ENCODE results near the gene UQCC2.
A peak's percentile ranks its signal among the peaks of the same experiment; 100 is the strongest.

UQCC2 gene

DNA sequence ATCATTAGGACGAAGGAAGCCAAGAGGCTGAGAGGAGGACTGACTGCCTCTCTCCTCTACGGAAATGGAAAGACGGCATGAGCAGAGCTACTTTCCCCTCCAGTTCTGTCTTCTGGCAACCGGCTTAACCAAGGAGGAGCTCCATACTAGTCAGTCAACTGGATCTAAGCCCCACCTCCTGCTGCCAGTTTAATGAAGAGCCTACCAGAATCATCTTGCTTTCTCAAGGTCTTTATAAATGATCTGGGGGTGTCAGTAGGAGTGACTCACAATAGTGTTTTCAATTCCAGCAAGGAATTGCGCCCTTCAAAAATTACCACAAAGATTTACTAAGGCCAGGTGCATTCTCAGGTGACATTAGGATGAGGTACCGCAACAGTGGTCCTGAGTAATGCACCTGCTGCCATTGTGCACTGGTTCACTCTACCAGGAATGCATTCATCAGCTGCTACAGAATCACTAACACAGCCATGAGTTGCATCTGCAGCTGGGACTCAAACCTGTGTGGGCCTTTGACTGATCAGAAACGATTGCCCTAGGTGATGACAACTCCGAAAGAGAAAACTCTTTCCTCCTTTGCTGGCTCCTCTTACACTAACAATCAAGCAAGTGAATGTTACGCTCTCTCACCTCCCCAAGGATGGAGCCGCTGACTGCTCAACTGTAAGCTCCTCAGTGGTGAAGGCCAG is 2.8 kb downstream of the UQCC2 start:
- H3K36me3 ChIP-seq (ENCODE audit: control insufficient read depth, insufficient read depth, low read length): no peaks in the 10 kb centered on the region
- H3K27me3 ChIP-seq (replicated peaks; ENCODE audit: control insufficient read depth, insufficient read depth, low read length, poor library complexity, severe bottlenecking): no peaks in the 10 kb centered on the region
- H3K4me3 ChIP-seq (ENCODE audit: insufficient read depth, low read depth, low read length, poor library complexity, severe bottlenecking): no peak overlapping the region
- DNase-seq: no peak
- no peak overlapping the region for H3K27ac ChIP-seq (ENCODE audit: insufficient read depth, low read length, poor library complexity, severe bottlenecking)
- H3K4me1 ChIP-seq (ENCODE audit: control insufficient read depth, insufficient read depth, low read length, poor library complexity, severe bottlenecking): peaks cover 16% of the 10 kb centered on the region
- no peaks in the 10 kb centered on the region for H3K9me3 ChIP-seq (ENCODE audit: control insufficient read depth, low read length)

DNA sequence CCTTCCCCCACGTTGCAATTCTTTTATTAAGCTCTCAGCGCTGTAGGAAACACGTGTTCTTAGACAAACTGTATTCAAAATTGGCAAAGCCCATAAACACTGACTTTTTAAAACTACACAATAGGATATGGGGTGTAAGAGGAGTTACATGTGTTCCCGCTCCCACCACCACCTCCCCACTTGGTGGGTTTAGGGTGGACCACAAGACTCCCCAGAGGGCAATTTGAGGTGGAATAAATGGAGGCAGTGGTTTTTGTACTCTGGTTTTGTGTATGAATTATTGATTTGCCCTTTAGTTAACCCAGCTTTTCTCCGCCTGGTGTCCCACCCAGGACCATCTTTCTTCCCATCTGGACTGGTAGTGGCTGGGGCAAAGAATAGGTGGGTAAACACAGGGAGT is 3.7 kb downstream of the UQCC2 start:
- DNase-seq: no peak
- Histone ChIP-seq H3K4me1 (ENCODE audit: control insufficient read depth, insufficient read depth, low read length, poor library complexity, severe bottlenecking) (peaks cover 16% of the 10 kb centered on the region), H3K36me3 (ENCODE audit: control insufficient read depth, insufficient read depth, low read length) (no peaks in the 10 kb centered on the region)

DNA sequence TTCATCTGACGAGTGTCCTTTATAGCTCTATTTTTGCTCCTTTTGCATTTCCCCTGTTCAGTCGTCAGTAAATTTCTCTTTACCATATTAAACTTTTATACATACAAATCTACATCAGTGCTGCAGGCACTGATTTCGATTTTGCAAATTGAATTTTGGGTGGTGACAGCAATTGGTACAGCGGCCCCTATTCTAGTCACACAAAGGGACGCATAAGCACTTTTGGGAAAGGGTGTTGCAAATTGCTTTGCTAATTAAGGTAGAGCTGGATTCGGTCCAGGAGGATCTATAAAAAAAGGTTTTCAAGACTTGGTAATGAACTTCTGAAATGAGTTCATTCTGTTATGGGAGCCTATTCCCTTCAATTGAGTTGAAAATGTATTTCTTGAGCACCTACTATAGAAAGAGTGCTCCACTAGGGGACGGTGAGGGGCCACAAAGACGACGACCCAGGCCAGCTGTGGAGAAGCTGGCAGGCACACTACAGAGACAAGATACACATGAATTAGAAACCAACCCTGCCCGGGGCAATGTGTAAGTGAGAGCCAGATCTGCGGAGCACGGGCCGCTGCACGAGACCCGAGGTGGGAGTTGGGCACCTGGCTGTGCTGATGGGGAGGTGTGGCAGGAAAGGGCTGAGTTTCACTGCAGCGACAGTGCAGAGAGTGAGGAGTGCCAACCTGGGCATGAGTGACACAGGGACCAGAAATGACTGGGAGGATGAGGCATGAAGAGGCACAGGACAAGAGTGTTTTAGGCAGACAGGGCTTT is 5.4 kb downstream of the UQCC2 start:
- no peak overlapping the region for H3K27ac ChIP-seq (ENCODE audit: insufficient read depth, low read length, poor library complexity, severe bottlenecking)
- no peaks in the 10 kb centered on the region for H3K27me3 ChIP-seq (replicated peaks; ENCODE audit: control insufficient read depth, insufficient read depth, low read length, poor library complexity, severe bottlenecking)
- no peak overlapping the region for H3K4me3 ChIP-seq (ENCODE audit: insufficient read depth, low read depth, low read length, poor library complexity, severe bottlenecking)
- H3K9me3 ChIP-seq (ENCODE audit: control insufficient read depth, low read length): no peaks in the 10 kb centered on the region
- peaks cover 13% of the 10 kb centered on the region for H3K4me1 ChIP-seq (ENCODE audit: control insufficient read depth, insufficient read depth, low read length, poor library complexity, severe bottlenecking)
- H3K36me3 ChIP-seq (ENCODE audit: control insufficient read depth, insufficient read depth, low read length): no peaks in the 10 kb centered on the region
- no peak for DNase-seq

More for the DNA sequence above, 3.7 kb downstream of the UQCC2 start:
- no peak overlapping the region for H3K4me3 ChIP-seq (ENCODE audit: insufficient read depth, low read depth, low read length, poor library complexity, severe bottlenecking)
- no peaks in the 10 kb centered on the region for H3K9me3 ChIP-seq (ENCODE audit: control insufficient read depth, low read length)
- no peaks in the 10 kb centered on the region for H3K27me3 ChIP-seq (replicated peaks; ENCODE audit: control insufficient read depth, insufficient read depth, low read length, poor library complexity, severe bottlenecking)
- H3K27ac ChIP-seq (ENCODE audit: insufficient read depth, low read length, poor library complexity, severe bottlenecking): no peak overlapping the region

DNA sequence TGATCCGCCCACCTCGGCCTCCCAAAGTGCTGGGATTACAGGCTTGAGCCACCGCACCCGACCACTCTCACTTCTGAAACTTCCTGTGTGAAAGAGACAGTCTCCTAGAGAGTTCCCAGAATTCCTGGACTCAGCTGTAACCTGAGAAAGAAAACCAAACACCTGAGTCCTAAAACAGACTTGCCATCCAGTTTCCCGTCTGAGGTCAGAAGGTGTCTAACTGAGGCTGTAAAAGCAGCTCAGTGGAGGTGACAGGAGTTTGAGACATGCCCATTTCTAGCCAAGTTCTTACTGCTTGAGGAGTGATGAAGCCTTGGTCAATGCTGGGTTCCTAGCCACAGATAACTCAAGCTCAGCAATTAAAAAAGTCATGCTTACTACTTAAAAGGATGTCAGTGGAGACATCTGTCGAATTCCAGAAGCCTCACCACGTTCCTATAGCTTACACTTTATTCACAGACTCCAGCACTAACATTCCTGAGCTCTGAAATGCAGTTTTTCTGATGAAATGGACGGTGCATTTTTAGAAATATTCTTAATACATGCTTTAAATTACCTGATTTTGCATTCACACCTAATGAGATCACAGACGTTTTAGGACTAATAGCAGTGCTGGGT is 6.1 kb downstream of the UQCC2 start:
- no peaks in the 10 kb centered on the region for H3K36me3 ChIP-seq (ENCODE audit: control insufficient read depth, insufficient read depth, low read length)
- no peak for DNase-seq
- H3K9me3 ChIP-seq (ENCODE audit: control insufficient read depth, low read length): no peaks in the 10 kb centered on the region
- H3K4me3 ChIP-seq (ENCODE audit: insufficient read depth, low read depth, low read length, poor library complexity, severe bottlenecking): no peak overlapping the region
- H3K27ac ChIP-seq (ENCODE audit: insufficient read depth, low read length, poor library complexity, severe bottlenecking): no peak overlapping the region
- H3K27me3 ChIP-seq (replicated peaks; ENCODE audit: control insufficient read depth, insufficient read depth, low read length, poor library complexity, severe bottlenecking): no peaks in the 10 kb centered on the region
- peaks cover 8% of the 10 kb centered on the region for H3K4me1 ChIP-seq (ENCODE audit: control insufficient read depth, insufficient read depth, low read length, poor library complexity, severe bottlenecking)

DNA sequence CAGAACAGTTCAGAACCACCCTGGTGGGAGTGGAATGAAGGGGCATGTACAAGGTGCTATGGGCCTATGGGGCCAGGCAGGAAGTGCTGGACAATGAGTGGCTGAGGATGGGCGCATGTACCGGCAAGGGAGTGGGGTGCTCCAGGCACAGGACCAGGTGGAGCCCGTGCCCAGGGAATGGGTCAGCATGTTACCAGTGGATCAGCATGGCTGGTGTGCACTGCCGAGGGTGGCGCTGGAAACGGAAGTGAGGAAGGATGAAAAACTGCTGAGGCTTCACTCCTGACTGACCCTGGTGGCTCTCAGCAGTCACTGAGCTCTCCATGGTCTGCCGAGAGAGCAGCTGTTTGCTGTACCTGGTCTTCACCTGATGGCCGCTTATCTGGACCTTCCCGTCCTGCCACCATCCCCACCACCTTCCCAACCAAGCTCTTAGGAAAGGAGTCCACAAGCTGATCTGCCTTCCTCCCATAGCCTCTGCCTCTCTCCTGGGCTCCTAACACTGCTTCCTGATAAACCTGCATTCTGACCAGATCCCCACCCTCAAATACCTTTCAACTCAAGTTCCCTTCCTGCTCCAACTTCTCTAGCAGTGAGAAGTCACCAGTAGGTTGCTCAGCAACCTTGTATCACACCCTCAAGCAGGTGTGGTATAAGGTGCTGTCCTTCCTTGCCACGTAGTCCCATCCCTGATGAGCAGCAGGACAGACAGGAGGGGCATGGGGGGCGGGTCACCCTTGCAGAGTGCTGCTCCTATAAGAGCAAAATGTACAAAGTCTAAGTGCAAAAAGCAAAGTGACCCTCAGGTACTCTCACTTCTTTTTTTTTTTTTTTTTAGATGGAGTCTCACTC is 7.1 kb downstream of the UQCC2 start:
- peaks cover 7% of the 10 kb centered on the region for H3K4me1 ChIP-seq (ENCODE audit: control insufficient read depth, insufficient read depth, low read length, poor library complexity, severe bottlenecking)
- no peaks in the 10 kb centered on the region for H3K36me3 ChIP-seq (ENCODE audit: control insufficient read depth, insufficient read depth, low read length)
- no peaks in the 10 kb centered on the region for H3K9me3 ChIP-seq (ENCODE audit: control insufficient read depth, low read length)
- H3K4me3 ChIP-seq (ENCODE audit: insufficient read depth, low read depth, low read length, poor library complexity, severe bottlenecking): no peak overlapping the region
- H3K27ac ChIP-seq (ENCODE audit: insufficient read depth, low read length, poor library complexity, severe bottlenecking): no peak overlapping the region
- H3K27me3 ChIP-seq (replicated peaks; ENCODE audit: control insufficient read depth, insufficient read depth, low read length, poor library complexity, severe bottlenecking): no peaks in the 10 kb centered on the region
- DNase-seq: no peak

DNA sequence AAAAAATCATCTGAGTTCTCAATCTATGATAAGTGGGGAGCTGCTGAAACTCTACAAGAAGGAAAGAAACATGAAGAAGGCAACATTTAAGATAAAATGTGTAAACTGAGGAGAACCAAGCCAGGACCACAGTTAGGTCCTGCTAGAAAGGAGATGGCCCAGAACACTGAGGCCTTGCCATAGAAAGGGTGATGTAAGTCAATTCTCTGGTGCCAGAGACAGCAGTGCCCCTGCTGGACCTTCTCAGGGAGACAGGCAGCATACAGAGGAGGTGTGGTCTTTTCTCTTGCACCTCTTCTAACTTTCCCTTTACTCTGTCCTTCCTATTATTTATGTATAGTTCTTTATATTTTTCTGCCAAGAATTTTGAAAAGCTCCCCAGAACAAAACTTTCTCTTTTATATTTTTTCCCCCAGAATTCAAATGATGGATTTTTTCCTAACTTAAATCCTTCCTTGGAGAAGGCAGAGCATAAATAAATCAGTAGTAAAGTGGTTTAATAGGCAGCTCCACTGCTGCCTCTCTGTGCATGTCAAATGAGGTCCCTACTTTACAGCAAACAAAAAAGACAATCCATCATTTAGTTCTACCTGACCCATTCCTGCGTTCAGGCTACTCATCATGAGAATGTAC is 9.0 kb downstream of the UQCC2 start:
- DNase-seq: no peak
- H3K36me3 ChIP-seq (ENCODE audit: control insufficient read depth, insufficient read depth, low read length): no peaks in the 10 kb centered on the region
- no peaks in the 10 kb centered on the region for H3K27me3 ChIP-seq (replicated peaks; ENCODE audit: control insufficient read depth, insufficient read depth, low read length, poor library complexity, severe bottlenecking)

DNA sequence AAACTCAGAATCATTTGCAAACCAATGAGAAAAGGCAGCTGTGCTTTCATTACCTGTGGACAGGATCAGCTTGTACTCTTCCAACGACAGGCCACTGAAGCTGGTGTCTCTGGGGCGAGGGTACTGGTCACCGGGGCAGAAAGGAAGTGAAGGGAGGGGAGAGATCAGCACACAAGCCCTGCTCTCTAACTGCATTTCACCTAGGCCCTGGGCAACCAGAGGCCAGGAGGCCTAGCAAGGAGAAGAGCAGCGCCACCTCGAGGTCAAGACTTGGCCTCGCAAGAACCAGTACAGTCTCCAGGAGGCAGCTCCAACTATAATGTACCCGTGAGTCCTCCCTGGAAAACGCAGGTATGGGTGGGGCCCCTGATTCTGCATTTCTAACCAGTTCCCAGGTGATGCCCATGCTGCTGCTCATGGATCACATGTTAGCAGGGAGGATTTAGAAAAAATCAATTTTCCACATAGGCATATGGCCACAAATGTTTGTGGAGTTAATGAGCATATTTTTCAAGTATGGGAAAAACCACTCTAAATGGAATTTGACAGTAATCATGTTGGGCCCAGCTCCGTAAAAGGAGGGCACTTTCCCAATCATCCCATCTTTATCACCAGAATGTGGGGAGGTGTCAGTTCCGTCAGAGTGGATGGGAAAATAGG is 11.0 kb downstream of the UQCC2 start:
- Histone ChIP-seq H3K36me3 (ENCODE audit: control insufficient read depth, insufficient read depth, low read length) (no peaks in the 10 kb centered on the region), H3K4me3 (ENCODE audit: insufficient read depth, low read depth, low read length, poor library complexity, severe bottlenecking) (no peak overlapping the region), H3K4me1 (ENCODE audit: control insufficient read depth, insufficient read depth, low read length, poor library complexity, severe bottlenecking) (peaks cover 30% of the 10 kb centered on the region), H3K9me3 (ENCODE audit: control insufficient read depth, low read length) (no peaks in the 10 kb centered on the region), H3K27ac (ENCODE audit: insufficient read depth, low read length, poor library complexity, severe bottlenecking) (peak overlapping the region; percentile 5), H3K27me3 (replicated peaks; ENCODE audit: control insufficient read depth, insufficient read depth, low read length, poor library complexity, severe bottlenecking) (no peaks in the 10 kb centered on the region)
- DNase-seq: peak; percentile 40 to 57 (median 44)

More for the DNA sequence above, 9.0 kb downstream of the UQCC2 start:
- Histone ChIP-seq H3K27ac (ENCODE audit: insufficient read depth, low read length, poor library complexity, severe bottlenecking) (no peak overlapping the region), H3K4me1 (ENCODE audit: control insufficient read depth, insufficient read depth, low read length, poor library complexity, severe bottlenecking) (peaks cover 11% of the 10 kb centered on the region), H3K4me3 (ENCODE audit: insufficient read depth, low read depth, low read length, poor library complexity, severe bottlenecking) (no peak overlapping the region), H3K9me3 (ENCODE audit: control insufficient read depth, low read length) (no peaks in the 10 kb centered on the region)

DNA sequence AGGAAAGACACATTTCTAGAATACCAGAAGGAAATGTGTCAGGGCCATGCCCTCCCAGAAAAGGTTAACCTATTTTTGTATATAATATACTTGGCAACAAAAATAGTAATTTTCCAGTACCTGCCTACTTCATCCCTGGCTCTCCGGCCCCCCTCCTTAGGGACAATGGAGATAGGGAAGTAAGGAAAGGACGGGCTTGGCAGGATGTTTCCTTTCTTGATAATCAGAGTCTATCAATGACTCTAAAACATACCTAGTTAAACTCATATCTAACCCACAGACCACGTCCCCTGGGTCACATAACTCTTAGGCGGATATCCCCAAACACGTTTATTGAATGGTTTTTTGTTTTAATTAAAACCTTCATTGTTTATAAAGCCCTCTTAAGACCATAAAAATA is 11.8 kb downstream of the UQCC2 start:
- Histone ChIP-seq H3K4me1 (ENCODE audit: control insufficient read depth, insufficient read depth, low read length, poor library complexity, severe bottlenecking) (peaks cover 38% of the 10 kb centered on the region), H3K36me3 (ENCODE audit: control insufficient read depth, insufficient read depth, low read length) (no peaks in the 10 kb centered on the region), H3K27ac (ENCODE audit: insufficient read depth, low read length, poor library complexity, severe bottlenecking) (no peak overlapping the region), H3K27me3 (replicated peaks; ENCODE audit: control insufficient read depth, insufficient read depth, low read length, poor library complexity, severe bottlenecking) (no peaks in the 10 kb centered on the region), H3K9me3 (ENCODE audit: control insufficient read depth, low read length) (no peaks in the 10 kb centered on the region), H3K4me3 (ENCODE audit: insufficient read depth, low read depth, low read length, poor library complexity, severe bottlenecking) (no peak overlapping the region)
- DNase-seq: no peak

DNA sequence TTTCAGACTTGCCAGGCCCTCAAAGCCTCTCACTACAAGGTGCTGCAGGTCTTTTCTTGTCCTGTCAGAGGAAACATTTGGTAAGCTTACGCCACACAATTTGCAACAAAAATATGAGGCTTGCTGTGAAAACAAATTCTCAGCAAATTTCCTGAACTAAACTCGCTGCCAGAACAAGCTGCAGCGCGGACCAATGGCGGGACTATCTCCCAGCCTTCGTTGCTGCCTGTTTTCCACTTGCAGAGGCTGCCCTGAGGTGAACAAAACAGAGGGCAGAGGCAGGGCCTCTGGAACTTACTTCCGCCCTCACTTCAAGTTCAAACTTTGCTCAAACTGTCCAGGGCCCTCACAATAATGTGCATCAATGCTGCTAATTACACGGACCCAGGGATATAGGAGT is 12.4 kb downstream of the UQCC2 start:
- Histone ChIP-seq H3K4me1 (ENCODE audit: control insufficient read depth, insufficient read depth, low read length, poor library complexity, severe bottlenecking) (peaks cover 44% of the 10 kb centered on the region), H3K27ac (ENCODE audit: insufficient read depth, low read length, poor library complexity, severe bottlenecking) (no peak overlapping the region), H3K27me3 (replicated peaks; ENCODE audit: control insufficient read depth, insufficient read depth, low read length, poor library complexity, severe bottlenecking) (no peaks in the 10 kb centered on the region), H3K36me3 (ENCODE audit: control insufficient read depth, insufficient read depth, low read length) (no peaks in the 10 kb centered on the region), H3K4me3 (ENCODE audit: insufficient read depth, low read depth, low read length, poor library complexity, severe bottlenecking) (no peak overlapping the region), H3K9me3 (ENCODE audit: control insufficient read depth, low read length) (no peaks in the 10 kb centered on the region)
- no peak for DNase-seq
